ENCODE measurements around the gene ATP13A3. TPM values are rescaled to one million over a fixed set of nuclear protein-coding genes. Genes with fewer than 3 reads are reported as not detected.

The ATP13A3 gene
- total RNA-seq, 1 donor from 2014 or later = 44.4 TPM

- H3K27me3 ChIP-seq (ENCODE audit: control insufficient read depth in 3 of 3, insufficient read depth in 3 of 3, low read length in 3 of 3) = no peaks in the 10 kb centered on the region
- H3K4me3 ChIP-seq (ENCODE audit: low read length in 3 of 3) = no peak overlapping the region
- peaks cover 18 to 32% (median 31%) of the 10 kb centered on the region in 3 donors for H3K36me3 ChIP-seq (ENCODE audit: control insufficient read depth in 3 of 3, insufficient read depth in 3 of 3, low read length in 3 of 3)
- no peaks in the 10 kb centered on the region for H3K9me3 ChIP-seq (ENCODE audit: control insufficient read depth in 3 of 3, low read length in 3 of 3)
- H3K27ac ChIP-seq (ENCODE audit: low read depth, low read length) = no peak overlapping the region
- H3K4me1 ChIP-seq (ENCODE audit: control insufficient read depth in 3 of 3, insufficient read depth in 3 of 3, low read length in 3 of 3) = no peaks in the 10 kb centered on the region
- no peak overlapping the region for H3K9ac ChIP-seq (ENCODE audit: low read depth in 1 of 3, low read length in 3 of 3)
These were observed 39.1 kb downstream of the ATP13A3 start for GRCh38 chr3:194447657-194448056.

GRCh38 chr3:194447161-194447560 is 39.6 kb downstream of the ATP13A3 start:
- H3K4me1 ChIP-seq (ENCODE audit: control insufficient read depth in 3 of 3, insufficient read depth in 3 of 3, low read length in 3 of 3) = no peaks in the 10 kb centered on the region
- no peaks in the 10 kb centered on the region for H3K27me3 ChIP-seq (ENCODE audit: control insufficient read depth in 3 of 3, insufficient read depth in 3 of 3, low read length in 3 of 3)
- no peak overlapping the region for H3K27ac ChIP-seq (ENCODE audit: low read depth, low read length)
- no peaks in the 10 kb centered on the region for H3K9me3 ChIP-seq (ENCODE audit: control insufficient read depth in 3 of 3, low read length in 3 of 3)
- H3K36me3 ChIP-seq (ENCODE audit: control insufficient read depth in 3 of 3, insufficient read depth in 3 of 3, low read length in 3 of 3) = peaks cover 18 to 35% (median 31%) of the 10 kb centered on the region in 3 donors
- H3K9ac ChIP-seq (ENCODE audit: low read depth in 1 of 3, low read length in 3 of 3) = no peak overlapping the region
- H3K4me3 ChIP-seq (ENCODE audit: low read length in 3 of 3) = no peak overlapping the region

DNA sequence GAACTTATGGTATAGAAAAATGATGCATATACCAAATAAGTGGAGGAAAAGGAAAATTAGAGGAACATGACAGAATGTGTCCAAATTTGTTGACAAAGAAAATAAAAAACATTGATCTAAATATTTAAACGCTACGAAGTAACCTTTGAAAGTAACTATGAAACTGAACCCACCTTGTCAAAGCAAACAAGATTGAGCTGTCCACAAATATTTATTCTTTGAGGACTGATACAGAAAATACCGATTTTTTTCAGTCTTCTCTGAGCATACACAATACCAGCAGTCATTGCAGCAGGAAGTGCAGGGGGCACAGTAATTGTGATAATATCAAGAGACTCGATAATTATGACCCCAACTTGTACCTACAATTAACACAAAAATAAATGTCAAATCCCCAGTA is 40.0 kb downstream of the ATP13A3 start:
- H3K9ac ChIP-seq (ENCODE audit: low read depth in 1 of 3, low read length in 3 of 3) = no peak overlapping the region
- H3K27me3 ChIP-seq (ENCODE audit: control insufficient read depth in 3 of 3, insufficient read depth in 3 of 3, low read length in 3 of 3) = no peaks in the 10 kb centered on the region
- no peak overlapping the region for H3K4me3 ChIP-seq (ENCODE audit: low read length in 3 of 3)
- H3K36me3 ChIP-seq (ENCODE audit: control insufficient read depth in 3 of 3, insufficient read depth in 3 of 3, low read length in 3 of 3) = peaks cover 21 to 37% (median 31%) of the 10 kb centered on the region in 3 donors
- H3K4me1 ChIP-seq (ENCODE audit: control insufficient read depth in 3 of 3, insufficient read depth in 3 of 3, low read length in 3 of 3) = no peaks in the 10 kb centered on the region
- no peaks in the 10 kb centered on the region for H3K9me3 ChIP-seq (ENCODE audit: control insufficient read depth in 3 of 3, low read length in 3 of 3)
- H3K27ac ChIP-seq (ENCODE audit: low read depth, low read length) = no peak overlapping the region

GRCh38 chr3:194446172-194446571 is 40.6 kb downstream of the ATP13A3 start:
- Histone ChIP-seq H3K4me3 (ENCODE audit: low read length in 3 of 3) (no peak overlapping the region), H3K27me3 (ENCODE audit: control insufficient read depth in 3 of 3, insufficient read depth in 3 of 3, low read length in 3 of 3) (no peaks in the 10 kb centered on the region), H3K36me3 (ENCODE audit: control insufficient read depth in 3 of 3, insufficient read depth in 3 of 3, low read length in 3 of 3) (peaks cover 19 to 37% (median 31%) of the 10 kb centered on the region in 3 donors), H3K9me3 (ENCODE audit: control insufficient read depth in 3 of 3, low read length in 3 of 3) (no peaks in the 10 kb centered on the region), H3K27ac (ENCODE audit: low read depth, low read length) (no peak overlapping the region), H3K9ac (ENCODE audit: low read depth in 1 of 3, low read length in 3 of 3) (no peak overlapping the region), H3K4me1 (ENCODE audit: control insufficient read depth in 3 of 3, insufficient read depth in 3 of 3, low read length in 3 of 3) (no peaks in the 10 kb centered on the region)

GRCh38 chr3:194443901-194444300 is 42.9 kb downstream of the ATP13A3 start:
- no peak overlapping the region for H3K4me3 ChIP-seq (ENCODE audit: low read length in 3 of 3)
- H3K27ac ChIP-seq (ENCODE audit: low read depth, low read length) = no peak overlapping the region
- H3K4me1 ChIP-seq (ENCODE audit: control insufficient read depth in 3 of 3, insufficient read depth in 3 of 3, low read length in 3 of 3) = no peaks in the 10 kb centered on the region
- H3K9me3 ChIP-seq (ENCODE audit: control insufficient read depth in 3 of 3, low read length in 3 of 3) = no peaks in the 10 kb centered on the region
- H3K27me3 ChIP-seq (ENCODE audit: control insufficient read depth in 3 of 3, insufficient read depth in 3 of 3, low read length in 3 of 3) = no peaks in the 10 kb centered on the region
- peaks cover 19 to 38% (median 27%) of the 10 kb centered on the region in 3 donors for H3K36me3 ChIP-seq (ENCODE audit: control insufficient read depth in 3 of 3, insufficient read depth in 3 of 3, low read length in 3 of 3)
- no peak overlapping the region for H3K9ac ChIP-seq (ENCODE audit: low read depth in 1 of 3, low read length in 3 of 3)

DNA sequence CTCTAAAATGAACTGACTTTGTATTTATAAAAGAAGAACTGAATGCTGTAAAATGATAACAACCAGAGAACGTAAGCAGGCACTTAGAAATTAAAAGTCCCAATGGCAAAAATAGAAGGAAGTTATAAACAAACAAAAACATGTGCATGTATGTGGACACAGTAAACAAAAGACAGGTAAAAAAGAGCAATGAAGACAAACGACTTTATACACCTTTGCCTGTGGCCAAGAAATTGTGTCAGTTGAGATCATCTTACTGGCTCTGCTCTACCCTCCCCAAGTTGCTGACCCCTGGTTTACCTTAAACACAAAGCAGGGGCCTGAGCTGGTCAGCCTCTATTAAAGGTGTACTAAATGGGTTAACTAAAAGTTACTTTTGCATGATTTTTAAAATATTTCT is 46.0 kb downstream of the ATP13A3 start:
- Histone ChIP-seq H3K36me3 (ENCODE audit: control insufficient read depth in 3 of 3, insufficient read depth in 3 of 3, low read length in 3 of 3) (peaks cover 12 to 37% (median 30%) of the 10 kb centered on the region in 3 donors), H3K9ac (ENCODE audit: low read depth in 1 of 3, low read length in 3 of 3) (no peak overlapping the region), H3K27ac (ENCODE audit: low read depth, low read length) (no peak overlapping the region), H3K4me3 (ENCODE audit: low read length in 3 of 3) (no peak overlapping the region), H3K4me1 (ENCODE audit: control insufficient read depth in 3 of 3, insufficient read depth in 3 of 3, low read length in 3 of 3) (no peaks in the 10 kb centered on the region), H3K27me3 (ENCODE audit: control insufficient read depth in 3 of 3, insufficient read depth in 3 of 3, low read length in 3 of 3) (no peaks in the 10 kb centered on the region), H3K9me3 (ENCODE audit: control insufficient read depth in 3 of 3, low read length in 3 of 3) (no peaks in the 10 kb centered on the region)

- H3K36me3 ChIP-seq (ENCODE audit: control insufficient read depth in 3 of 3, insufficient read depth in 3 of 3, low read length in 3 of 3) = peaks cover 12 to 39% (median 29%) of the 10 kb centered on the region in 3 donors
- H3K27ac ChIP-seq (ENCODE audit: low read depth, low read length) = no peak overlapping the region
These were observed 46.8 kb downstream of the ATP13A3 start for GRCh38 chr3:194439881-194440550.

DNA sequence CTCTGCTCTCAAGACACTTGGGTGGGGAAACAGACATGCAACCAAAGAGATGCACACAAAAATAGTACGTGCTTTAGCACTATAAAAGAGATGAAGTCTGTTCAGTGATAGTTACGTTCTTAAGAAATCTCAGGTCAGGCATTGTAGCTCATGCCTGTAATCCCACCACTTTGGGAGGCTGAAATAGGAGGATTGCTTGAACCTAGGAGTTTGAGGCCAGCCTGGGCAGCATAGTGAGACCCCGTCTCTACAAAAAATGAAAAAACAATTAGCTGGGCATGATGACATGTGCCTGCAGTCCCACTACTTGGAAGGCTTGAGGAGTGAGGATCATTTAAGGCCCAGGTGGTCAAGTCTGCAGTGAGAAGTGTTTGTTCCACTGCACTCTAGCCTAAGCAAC is 52.3 kb downstream of the ATP13A3 start:
- H3K27ac ChIP-seq (ENCODE audit: low read depth, low read length) = no peak overlapping the region
- H3K9ac ChIP-seq (ENCODE audit: low read depth in 1 of 3, low read length in 3 of 3) = no peak overlapping the region
- H3K9me3 ChIP-seq (ENCODE audit: control insufficient read depth in 3 of 3, low read length in 3 of 3) = no peaks in the 10 kb centered on the region
- no peaks in the 10 kb centered on the region for H3K4me1 ChIP-seq (ENCODE audit: control insufficient read depth in 3 of 3, insufficient read depth in 3 of 3, low read length in 3 of 3)
- H3K27me3 ChIP-seq (ENCODE audit: control insufficient read depth in 3 of 3, insufficient read depth in 3 of 3, low read length in 3 of 3) = no peaks in the 10 kb centered on the region
- H3K4me3 ChIP-seq (ENCODE audit: low read length in 3 of 3) = no peak overlapping the region
- peaks cover 3 to 58% (median 52%) of the 10 kb centered on the region in 3 donors for H3K36me3 ChIP-seq (ENCODE audit: control insufficient read depth in 3 of 3, insufficient read depth in 3 of 3, low read length in 3 of 3)

More at GRCh38 chr3:194439881-194440550, 46.8 kb downstream of the ATP13A3 start:
- no peak overlapping the region for H3K4me3 ChIP-seq (ENCODE audit: low read length in 3 of 3)
- H3K9ac ChIP-seq (ENCODE audit: low read depth in 1 of 3, low read length in 3 of 3) = no peak overlapping the region
- H3K27me3 ChIP-seq (ENCODE audit: control insufficient read depth in 3 of 3, insufficient read depth in 3 of 3, low read length in 3 of 3) = no peaks in the 10 kb centered on the region
- no peaks in the 10 kb centered on the region for H3K9me3 ChIP-seq (ENCODE audit: control insufficient read depth in 3 of 3, low read length in 3 of 3)
- no peaks in the 10 kb centered on the region for H3K4me1 ChIP-seq (ENCODE audit: control insufficient read depth in 3 of 3, insufficient read depth in 3 of 3, low read length in 3 of 3)

GRCh38 chr3:194431554-194431953 is 55.2 kb downstream of the ATP13A3 start:
- Histone ChIP-seq H3K4me3 (ENCODE audit: low read length in 3 of 3) (no peak overlapping the region), H3K27ac (ENCODE audit: low read depth, low read length) (no peak overlapping the region), H3K27me3 (ENCODE audit: control insufficient read depth in 3 of 3, insufficient read depth in 3 of 3, low read length in 3 of 3) (no peaks in the 10 kb centered on the region), H3K4me1 (ENCODE audit: control insufficient read depth in 3 of 3, insufficient read depth in 3 of 3, low read length in 3 of 3) (no peaks in the 10 kb centered on the region), H3K36me3 (ENCODE audit: control insufficient read depth in 3 of 3, insufficient read depth in 3 of 3, low read length in 3 of 3) (peaks cover 7 to 54% (median 52%) of the 10 kb centered on the region in 3 donors), H3K9ac (ENCODE audit: low read depth in 1 of 3, low read length in 3 of 3) (no peak overlapping the region), H3K9me3 (ENCODE audit: control insufficient read depth in 3 of 3, low read length in 3 of 3) (no peaks in the 10 kb centered on the region)

DNA sequence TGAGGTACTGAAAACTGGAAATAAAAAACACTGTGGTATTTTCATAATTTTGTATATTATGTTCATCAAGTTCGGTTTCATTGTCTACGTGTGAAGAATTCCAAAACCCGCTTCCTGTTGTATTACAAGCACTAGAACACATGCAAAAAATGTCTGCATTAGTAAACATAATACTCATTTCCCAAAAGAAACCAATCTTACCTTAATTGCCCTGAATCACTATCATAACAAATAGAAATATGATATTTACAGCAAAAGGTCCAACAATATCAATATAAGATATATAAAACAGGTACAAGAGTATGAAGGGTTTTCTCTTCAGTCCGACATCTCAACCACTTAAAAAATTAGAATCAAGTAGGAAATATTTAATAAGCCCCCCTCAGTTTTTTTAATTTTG is 61.4 kb downstream of the ATP13A3 start:
- Histone ChIP-seq H3K4me3 (ENCODE audit: low read length in 3 of 3) (no peak overlapping the region), H3K9me3 (ENCODE audit: control insufficient read depth in 3 of 3, low read length in 3 of 3) (no peaks in the 10 kb centered on the region), H3K36me3 (ENCODE audit: control insufficient read depth in 3 of 3, insufficient read depth in 3 of 3, low read length in 3 of 3) (peaks cover 13 to 35% (median 31%) of the 10 kb centered on the region in 3 donors), H3K27ac (ENCODE audit: low read depth, low read length) (no peak overlapping the region), H3K9ac (ENCODE audit: low read depth in 1 of 3, low read length in 3 of 3) (no peak overlapping the region), H3K4me1 (ENCODE audit: control insufficient read depth in 3 of 3, insufficient read depth in 3 of 3, low read length in 3 of 3) (no peaks in the 10 kb centered on the region), H3K27me3 (ENCODE audit: control insufficient read depth in 3 of 3, insufficient read depth in 3 of 3, low read length in 3 of 3) (no peaks in the 10 kb centered on the region)

Data from skeletal muscle tissue (tissue), 4 donors.